OCI-M2 (cell line): ENCODE measurements around the gene OPN3.

Experiments used
- DNase-seq: peaks from one replicate; lab custom pipeline; 2025; ENCODE audit not compliant: unreplicated experiment; lab: John Stamatoyannopoulos, UW

OPN3 gene

DNA sequence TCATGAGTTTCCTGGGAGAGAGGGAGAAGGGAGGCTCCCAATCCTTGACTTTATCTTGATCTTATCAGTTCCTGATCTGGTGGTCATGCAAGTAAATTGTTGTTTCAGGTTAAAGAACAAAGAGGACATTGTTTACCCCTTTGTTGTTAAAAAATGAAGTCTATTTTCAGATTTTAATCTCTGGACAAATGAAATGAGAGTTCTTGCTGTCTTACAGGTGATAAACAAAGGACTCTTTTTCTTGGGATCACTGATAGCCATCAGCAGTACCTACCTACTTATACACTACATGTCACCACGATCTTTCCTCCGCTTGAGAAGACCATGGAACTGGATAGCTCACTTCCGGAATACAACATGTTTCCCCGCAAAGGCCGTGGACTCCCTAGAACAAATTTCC lies 48.4 kb downstream of the OPN3 start:
- no peak for DNase-seq

DNA sequence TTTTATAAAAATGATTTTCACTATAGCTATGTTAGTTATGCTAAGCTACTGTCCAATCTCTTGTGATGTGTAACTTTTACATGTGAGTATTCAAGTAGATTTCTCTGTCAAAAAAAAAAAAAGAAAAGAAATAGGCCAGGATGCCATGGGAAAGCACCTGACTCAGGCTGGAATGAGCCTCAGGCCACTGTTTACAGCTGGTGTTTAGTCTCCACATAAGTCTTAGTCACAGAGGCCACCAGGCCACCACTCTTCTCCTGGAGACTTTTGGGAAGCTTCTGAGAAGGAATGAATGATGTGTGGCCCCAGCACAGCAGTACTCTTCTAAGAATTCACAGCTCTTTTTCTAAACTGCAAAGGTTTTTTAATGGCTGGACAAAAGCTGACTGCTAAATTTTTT lies 48.9 kb downstream of the OPN3 start:
- DNase-seq, result no peak

DNA sequence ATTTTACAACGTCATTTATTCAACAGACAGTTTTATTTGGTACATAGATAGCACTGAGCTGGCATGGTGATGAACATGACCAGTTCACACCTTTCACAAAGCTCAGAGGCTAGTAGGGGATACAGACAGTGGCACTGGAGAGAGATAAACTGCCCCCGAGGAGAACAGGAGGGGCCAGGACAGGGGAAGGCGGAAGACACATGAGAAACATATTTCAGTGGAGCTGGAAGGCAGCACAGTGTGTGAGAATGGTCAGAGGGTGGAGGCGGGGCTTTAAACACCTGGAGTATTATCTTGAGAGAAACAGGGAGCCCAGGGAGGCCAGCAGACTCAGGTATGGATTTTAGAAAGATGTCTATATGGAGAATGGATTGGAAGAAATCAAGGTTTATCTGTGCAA lies 49.5 kb downstream of the OPN3 start:
- no peak for DNase-seq

DNA sequence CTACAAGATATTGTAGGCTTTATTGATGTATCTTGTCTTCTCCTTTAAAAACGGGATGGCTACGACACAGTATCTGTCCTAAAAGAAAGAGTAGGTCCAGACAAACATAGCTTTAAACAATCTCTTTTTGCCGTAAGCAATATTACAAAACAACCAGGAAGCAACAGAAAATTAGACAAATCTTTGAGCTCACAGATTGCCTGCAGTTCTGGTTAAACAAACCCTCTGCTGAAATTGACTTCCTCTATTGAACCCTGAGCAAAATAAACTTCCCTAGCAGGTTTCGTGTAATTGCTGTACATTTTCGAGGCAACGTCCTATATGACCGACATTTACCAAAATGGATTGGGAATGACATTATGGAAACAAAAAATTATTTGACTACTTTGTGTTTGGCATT lies 50.6 kb downstream of the OPN3 start:
- no peak for DNase-seq

DNA sequence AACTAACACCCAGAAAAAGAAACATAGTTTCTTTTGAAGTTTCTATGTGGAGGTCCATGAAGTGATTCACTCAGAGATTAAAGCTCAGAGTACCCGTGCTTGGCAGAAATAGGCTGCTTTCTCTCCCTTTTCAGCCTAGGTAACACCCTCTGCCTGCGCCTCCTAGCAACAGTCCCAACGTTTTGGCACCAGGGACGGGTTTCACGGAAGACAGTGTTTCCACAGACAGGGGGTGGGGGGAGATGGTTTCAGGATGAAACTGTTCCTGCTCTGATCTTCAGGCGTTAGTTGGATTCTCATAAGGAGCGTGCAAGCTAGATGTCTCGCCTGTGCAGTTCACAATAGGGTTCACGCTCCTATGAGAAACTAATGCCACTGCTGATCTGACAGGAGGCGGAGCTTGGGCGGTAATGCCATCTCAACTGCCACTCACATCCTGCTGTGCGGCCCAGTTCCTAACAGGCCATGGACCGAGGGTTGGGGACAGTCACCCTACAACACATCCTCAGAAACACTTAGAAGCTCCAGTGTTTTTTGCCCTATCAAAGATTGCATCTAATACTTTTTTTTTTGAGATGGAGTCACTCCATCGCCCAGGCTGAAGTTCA lies 53.2 kb downstream of the OPN3 start:
- no peak for DNase-seq

DNA sequence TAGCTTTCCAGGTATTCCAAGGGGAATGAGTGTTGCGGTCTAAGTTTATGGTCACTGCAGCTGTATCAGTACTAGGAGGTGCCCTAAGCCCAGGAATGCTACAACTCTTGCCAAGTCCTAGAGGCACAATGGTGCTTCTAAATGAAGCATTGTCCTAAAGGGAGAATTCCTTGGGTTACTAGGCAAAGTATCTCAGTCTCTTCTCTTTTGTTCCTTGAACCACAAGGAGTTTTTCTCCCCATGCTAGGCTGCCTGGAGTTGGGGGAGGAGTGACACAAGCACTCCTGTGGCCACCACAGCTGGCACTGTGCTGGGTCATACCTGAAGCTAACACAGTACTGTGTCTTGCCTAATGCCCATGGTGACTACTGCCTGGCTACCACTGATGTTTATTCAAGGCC lies 57.2 kb downstream of the OPN3 start:
- no peak for DNase-seq

DNA sequence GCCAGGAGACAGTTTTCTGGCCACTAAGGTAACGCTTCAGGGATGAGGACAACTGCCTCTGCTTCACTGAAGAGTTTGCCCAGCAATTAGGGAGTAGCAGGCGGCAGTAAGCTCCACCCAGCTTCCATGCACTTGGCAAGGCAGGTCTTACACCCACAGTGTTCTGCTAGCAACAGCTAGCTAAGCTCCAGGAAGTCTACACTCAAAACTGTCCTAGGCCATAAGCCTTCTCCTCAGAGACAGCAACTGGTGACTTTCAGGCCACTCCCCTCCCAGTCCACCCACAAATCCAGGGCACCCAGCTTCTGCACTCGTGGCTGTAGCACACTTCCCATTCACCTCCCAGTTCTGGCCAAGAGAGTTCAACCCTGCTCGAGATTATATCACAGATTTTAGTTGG lies 60.7 kb downstream of the OPN3 start:
- no peak for DNase-seq

DNA sequence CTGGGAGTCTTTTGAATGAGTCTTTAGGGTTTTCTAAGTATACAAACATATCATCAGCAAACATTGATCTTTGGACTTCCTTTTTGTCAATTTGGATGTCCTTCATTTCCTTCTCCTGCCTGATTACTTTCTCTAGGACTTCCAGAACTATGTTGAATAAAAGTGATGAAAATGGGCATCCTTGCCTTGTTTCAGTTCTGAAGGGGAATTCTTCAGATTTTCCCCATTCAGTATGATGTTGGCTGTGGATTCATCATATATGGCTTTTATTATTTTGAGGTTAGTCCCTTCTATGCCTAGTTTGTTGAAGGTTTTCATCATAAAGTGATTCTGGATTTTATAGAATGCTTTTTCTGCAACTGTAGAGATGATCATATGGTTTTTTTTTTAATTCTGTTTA lies 66.0 kb downstream of the OPN3 start:
- DNase-seq, result no peak

DNA sequence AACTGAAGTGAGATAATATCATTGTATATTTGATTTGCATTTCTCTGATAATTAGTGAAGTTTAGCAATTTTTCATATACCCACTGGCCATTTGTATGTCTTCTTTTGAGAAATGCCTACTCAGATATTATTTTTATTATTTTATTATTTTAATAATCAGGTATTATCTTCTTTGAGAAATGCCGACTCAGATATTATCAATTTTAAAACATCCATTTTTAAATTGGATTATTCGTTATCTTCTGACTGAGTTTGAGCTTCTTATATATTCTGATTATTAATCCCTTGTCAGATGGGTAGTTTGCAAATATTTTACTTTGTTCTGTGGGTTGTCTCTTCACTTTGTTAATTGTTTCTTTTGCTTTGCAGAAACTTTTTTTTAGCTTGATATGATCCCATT lies 70.3 kb downstream of the OPN3 start:
- DNase-seq, result no peak

DNA sequence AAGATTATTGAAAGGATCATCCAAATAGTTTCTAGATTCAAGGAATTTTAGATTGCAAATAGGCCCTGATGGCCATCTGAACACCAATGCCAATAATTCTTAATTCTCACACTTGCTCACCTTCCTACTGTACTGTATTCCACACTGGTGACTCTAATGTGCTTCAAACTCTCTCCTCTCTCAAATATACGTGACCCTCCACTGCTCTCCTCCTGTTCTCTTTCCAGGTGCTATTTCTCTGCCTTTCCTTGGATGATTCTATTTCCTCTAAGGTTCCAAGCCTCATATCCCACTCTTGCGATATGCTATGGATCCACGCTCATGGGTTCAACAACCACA lies 79.4 kb downstream of the OPN3 start:
- no peak for DNase-seq

DNA sequence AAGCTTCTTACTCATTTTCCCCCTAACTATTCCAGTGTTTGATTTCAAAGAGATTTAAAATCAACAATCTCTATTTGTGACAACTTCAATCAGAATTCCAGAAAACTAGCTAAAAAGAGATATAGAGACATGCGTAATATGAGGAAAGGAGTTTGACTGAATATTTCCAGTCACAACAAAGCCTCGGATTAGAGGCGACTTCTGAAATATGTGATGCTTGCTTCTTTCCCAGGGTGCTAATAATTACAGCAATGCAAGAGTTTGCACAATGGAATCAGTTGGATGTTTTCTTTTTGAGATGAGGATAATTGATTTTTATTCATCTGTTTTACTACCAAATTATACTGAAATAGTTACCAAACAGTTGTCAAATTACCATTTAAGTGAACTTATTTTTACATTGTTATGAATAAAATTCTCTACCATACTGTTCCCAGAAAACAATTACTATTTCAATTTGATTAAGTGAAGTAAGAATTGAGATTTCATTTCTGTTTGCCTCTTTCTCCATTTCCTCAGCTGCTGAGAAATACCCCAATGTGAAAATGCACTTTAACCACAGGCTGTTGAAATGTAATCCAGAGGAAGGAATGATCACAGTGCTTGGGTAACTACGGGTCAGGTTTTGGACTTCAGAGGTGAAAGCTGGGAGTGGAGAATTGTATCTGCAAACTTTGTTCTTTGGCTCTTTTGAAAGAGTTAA lies 79.9 kb downstream of the OPN3 start:
- no peak for DNase-seq

DNA sequence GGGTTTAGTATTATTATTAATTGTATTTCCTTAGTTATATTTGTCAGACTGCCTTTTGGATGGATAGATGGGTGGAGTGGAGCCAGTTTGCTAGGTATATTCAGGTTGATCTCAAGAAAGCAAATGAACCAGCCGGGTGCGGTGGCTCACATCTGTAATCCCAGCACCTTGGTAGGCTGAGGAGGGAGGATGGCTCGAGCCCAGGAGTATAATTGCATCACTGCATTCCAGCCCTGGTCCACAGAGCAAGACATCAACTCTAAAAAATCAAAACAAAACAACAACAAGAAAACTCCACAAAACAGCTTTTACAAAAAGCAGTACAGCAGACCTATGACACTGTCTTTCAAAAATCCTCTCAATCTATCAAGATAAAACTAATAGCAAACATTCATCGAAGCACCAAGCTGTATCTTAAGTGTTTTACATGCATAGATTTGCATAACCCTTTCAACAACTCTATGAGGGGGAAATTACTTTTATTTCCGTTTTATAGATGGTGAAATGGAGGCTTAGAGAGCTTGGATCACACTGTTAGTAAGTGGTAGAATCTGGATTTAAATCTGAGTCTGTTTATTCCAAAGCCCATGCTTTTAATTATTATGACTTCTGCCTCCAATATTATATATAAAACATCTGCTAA lies 82.5 kb downstream of the OPN3 start:
- no peak for DNase-seq

DNA sequence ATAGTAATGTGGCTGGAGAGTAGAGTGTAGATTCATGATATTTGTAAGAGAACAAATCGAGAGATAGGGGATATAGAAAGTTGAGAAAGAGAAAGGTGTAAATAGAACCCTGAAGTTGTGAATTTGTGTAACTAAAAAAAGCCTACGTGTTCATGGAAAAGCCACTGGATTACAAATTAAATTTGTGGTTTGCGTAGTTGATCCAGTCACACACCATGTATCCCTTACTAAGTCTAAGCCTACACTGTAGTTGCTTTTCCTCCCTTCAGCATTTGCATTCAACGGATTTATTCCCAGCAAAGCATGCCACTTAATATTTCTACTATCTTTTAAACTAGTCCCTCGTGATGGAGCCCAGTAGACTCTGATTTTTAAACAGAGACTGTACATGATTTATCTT lies 83.1 kb downstream of the OPN3 start:
- DNase-seq, result no peak

DNA sequence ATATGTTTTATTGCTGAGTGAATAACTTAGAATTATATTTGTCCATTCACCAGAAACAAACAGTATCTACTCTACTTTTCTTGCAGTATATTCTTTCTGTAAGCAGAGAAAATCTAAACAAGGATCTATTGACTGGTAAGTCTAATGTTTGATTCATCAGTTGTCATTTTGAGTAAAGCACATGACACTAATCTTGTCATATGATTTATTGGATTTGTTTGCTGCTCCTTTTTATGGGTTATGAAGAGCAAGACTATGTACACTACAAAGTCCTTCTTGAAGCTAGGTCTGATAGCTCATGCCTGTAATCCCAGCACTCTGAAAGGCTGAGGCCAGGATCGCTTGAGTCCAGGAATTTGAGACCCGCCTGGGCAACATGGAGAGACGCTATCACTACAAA lies 84.6 kb downstream of the OPN3 start:
- DNase-seq, result no peak

DNA sequence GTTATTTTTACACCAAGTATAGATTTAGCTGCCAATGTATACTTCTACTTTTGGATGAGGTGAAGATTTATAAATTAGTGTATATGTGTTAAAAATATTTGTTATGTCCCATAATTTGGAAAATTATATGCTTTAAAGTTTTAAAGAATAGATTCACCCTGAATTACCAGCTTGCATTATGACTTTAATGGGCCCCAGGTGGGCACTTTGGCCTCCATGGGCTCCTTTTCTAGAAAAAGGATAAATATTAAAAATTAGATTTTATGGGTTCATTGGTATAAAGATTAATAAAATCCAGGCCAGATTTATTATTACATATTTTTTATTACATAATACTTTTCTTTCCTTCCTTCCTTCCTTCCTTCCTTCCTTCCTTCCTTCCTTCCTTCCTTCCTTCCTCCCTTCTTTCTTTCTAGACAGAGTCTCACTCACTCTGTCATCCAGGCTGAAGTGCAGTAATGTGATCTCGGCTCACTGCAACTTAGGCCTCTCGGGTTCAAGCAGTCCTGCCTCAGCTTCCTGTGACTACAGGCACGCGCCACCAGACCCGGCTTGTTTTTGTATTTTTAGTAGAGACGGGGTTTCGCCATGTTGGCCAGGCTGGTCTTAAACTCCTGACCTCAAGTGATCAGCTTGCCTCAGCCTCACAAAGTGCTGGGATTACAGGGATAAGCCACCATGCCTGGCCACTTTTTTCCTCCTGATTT lies 86.1 kb downstream of the OPN3 start:
- no peak for DNase-seq

DNA sequence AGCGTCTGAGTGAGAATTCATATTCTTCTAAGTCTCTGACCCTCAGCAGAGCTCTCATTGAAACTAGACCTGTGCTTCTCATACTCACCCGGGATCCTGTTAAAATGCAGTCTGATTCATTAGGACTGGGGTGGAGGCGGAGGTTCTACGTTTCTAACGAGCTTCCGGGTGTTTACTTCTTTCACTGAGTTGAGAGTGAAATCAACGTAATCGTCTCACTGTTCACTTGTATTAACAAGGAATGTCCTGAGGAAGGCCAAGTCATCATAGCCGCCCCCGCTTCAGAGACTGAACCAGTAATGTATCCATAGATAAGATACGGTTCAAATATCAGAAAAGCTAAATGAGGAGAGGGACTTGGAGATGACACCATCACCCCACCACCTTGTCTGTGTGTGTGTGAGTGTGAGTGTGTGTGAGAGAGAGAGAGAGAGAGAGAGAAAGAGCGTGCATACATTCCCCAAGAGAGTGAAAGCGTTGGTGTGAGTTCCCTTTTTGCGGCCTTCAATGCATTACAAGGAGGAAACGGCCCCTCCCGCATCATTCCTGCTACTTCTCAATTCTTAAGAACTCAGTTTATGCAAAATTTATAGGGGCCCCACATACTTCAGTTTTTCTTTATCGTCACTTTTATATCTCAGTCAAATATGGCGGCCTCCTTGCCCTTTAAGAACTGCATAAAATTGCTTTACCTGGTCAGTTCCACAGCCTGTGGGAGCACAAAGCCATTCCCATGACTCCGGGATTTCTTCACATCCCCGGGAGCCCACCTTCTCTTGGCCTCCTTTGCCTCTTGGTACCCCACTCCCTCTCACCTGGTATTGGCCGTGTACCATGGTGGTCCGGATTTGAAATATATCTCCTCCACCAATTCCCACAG lies 88.2 kb downstream of the OPN3 start:
- no peak for DNase-seq

DNA sequence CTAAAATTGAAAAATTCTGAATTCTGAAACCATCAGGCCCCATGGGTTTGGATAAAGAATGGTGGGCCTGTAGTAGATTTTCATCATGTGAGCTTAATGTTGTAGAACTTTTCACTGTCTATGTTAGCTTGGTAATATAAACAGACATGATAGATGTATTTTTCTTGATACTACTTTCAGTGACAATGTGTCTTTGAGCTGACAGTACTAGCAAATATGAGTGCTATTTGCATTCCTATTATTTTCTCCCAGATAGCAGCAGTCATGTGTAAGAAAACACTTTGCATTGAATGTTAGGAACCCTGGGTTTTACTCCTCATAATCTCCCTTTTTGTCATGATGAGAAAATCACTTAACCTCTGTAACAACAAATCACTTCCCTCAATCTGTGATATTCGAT lies 89.9 kb downstream of the OPN3 start:
- no peak for DNase-seq

DNA sequence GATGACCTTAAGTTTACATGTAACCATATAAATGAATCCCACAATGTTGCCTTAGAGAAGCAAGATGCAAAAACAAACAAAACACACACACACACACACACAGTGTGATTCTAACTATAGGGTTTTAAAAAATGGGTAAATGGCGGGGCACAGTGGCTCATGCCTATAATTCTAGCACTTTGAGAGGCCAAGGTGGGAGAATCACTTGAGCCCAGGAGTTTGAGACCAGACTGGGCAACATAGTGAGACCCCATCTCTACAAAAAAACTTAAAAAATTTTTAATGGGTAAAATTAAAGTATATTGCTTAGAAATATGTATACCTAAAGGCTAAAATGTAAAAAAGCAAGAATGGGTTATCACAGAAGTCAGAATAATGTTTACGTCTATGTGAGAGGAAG lies 92.2 kb downstream of the OPN3 start:
- no peak for DNase-seq
